Loucy (cell line): Measurements from ENCODE around the gene YTHDC2.

Experiments used
- H2AFZ ChIP-seq: fragments of 200-600 bp; sonication (generic); 2 replicates; pipeline ENCODE4 v1.6.0; 2016; ENCODE audit warnings: antibody characterized with exemption, mild to moderate bottlenecking, low read length, moderate library complexity
- H3F3A ChIP-seq: fragments of 200-600 bp; 2 replicates; pipeline ENCODE4 v1.6.0; 2016; ENCODE audit warnings: antibody characterized with exemption, low read depth, mild to moderate bottlenecking
- H3K27me3 ChIP-seq: fragments of 200-600 bp; sonication (generic); 2 replicates; pipeline ENCODE4 v1.6.1; 2014; ENCODE audit warnings: low read length, mild to moderate bottlenecking; ENCODE audit not compliant: insufficient read depth, poor library complexity, severe bottlenecking
- H3K36me3 ChIP-seq: fragments of 200-600 bp; sonication (generic); 2 replicates; pipeline ENCODE4 v1.6.1; 2016; ENCODE audit warnings: low read length; ENCODE audit not compliant: insufficient read depth
- H3K4me1 ChIP-seq: fragments of 200-600 bp; sonication (generic); 2 replicates; pipeline ENCODE4 v1.5.1; 2014; ENCODE audit warnings: low read length, mild to moderate bottlenecking; ENCODE audit not compliant: insufficient read depth, poor library complexity, severe bottlenecking
- H3K4me2 ChIP-seq: fragments of 200-600 bp; sonication (generic); 2 replicates; pipeline ENCODE4 v1.6.0; 2014; ENCODE audit warnings: antibody characterized with exemption, low read length, low read depth, mild to moderate bottlenecking; ENCODE audit not compliant: poor library complexity, severe bottlenecking
- H3K4me3 ChIP-seq: fragments of 200-600 bp; sonication (generic); 2 replicates; pipeline ENCODE4 v1.5.1; 2014; ENCODE audit warnings: low read length, mild to moderate bottlenecking, mixed read lengths; ENCODE audit not compliant: poor library complexity, severe bottlenecking
- H3K79me2 ChIP-seq: fragments of 200-600 bp; sonication (generic); 2 replicates; pipeline ENCODE4 v1.6.1; 2014; ENCODE audit warnings: low read length; ENCODE audit not compliant: insufficient read depth
- H3K9ac ChIP-seq: fragments of 200-600 bp; sonication (generic); 2 replicates; pipeline ENCODE4 v1.6.0; 2014; ENCODE audit warnings: mild to moderate bottlenecking, low read depth, low read length, moderate library complexity; ENCODE audit not compliant: poor library complexity, severe bottlenecking
- H3K9me2 ChIP-seq: fragments of 200-600 bp; sonication (generic); replicated peaks from 2 replicates; pipeline ENCODE4 v1.6.1; 2016; ENCODE audit warnings: low read depth, low read length, mixed read lengths
- H3K9me3 ChIP-seq: fragments of 200-600 bp; sonication (generic); 2 replicates; pipeline ENCODE4 v1.6.1; 2014; ENCODE audit warnings: mild to moderate bottlenecking, antibody characterized with exemption, low read length, low read depth; ENCODE audit not compliant: insufficient read depth
- H4K20me1 ChIP-seq: fragments of 200-600 bp; sonication (generic); 2 replicates; pipeline ENCODE4 v1.6.0; 2014; ENCODE audit warnings: antibody characterized with exemption, low read length, mild to moderate bottlenecking; ENCODE audit not compliant: insufficient read depth, poor library complexity, severe bottlenecking
- CTCF ChIP-seq: fragments of 200-600 bp; sonication (generic); conservative IDR thresholded peaks from 2 replicates; pipeline ENCODE4 v1.5.1; 2014; ENCODE audit warnings: mild to moderate bottlenecking, antibody characterized with exemption, low read length
- EZH2phosphoT487 ChIP-seq: fragments of 200-600 bp; IDR thresholded peaks from 2 replicates; pipeline ENCODE4 v1.6.1; 2018; ENCODE audit warnings: antibody characterized with exemption, mild to moderate bottlenecking, moderate library complexity, borderline replicate concordance

The YTHDC2 gene

GRCh38 chr5:113491022-113491421 is 22.5 kb upstream of the YTHDC2 start:
- Histone ChIP-seq H3K9me3 (peaks cover 7% of the 10 kb centered on the region; the same call in 1 of the 2 replicates), H2AFZ (no peak overlapping the region), H3K27me3 (peaks cover 68% of the 10 kb centered on the region), H3K36me3 (no peaks in the 10 kb centered on the region), H3K9me2 (no peaks in the 10 kb centered on the region), H3K4me1 (no peaks in the 10 kb centered on the region), H4K20me1 (no peaks in the 10 kb centered on the region), H3K9ac (no peak overlapping the region), H3F3A (no peaks in the 10 kb centered on the region), H3K4me3 (no peak overlapping the region), H3K4me2 (no peak overlapping the region), H3K79me2 (no peaks in the 10 kb centered on the region)
- TF ChIP-seq CTCF = no peak
- TF ChIP-seq EZH2phosphoT487 = no peak

DNA sequence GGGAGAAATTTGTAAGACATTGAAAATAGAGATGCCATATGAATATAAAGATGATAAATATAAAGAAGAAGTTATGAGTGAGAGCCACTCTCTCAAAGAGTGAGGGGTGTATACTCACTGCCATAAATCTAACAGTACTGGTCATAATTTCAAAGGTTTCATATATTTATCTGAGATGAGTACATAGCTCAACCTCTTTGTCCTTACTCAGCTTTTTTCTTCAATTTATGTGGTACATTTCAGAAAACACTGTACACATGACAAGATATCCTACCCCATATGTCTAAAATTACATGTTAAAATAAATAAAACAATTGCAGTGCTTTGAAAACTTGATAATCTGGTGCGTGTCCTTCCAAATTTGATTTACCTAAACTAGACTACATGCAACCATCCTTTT is 20.0 kb upstream of the YTHDC2 start:
- Histone ChIP-seq H4K20me1 (no peaks in the 10 kb centered on the region), H3K4me3 (no peak overlapping the region), H3F3A (no peaks in the 10 kb centered on the region), H3K4me1 (no peaks in the 10 kb centered on the region), H3K4me2 (no peak overlapping the region), H3K27me3 (peaks cover 63% of the 10 kb centered on the region), H3K9me2 (no peaks in the 10 kb centered on the region), H3K9me3 (peaks cover 7% of the 10 kb centered on the region; the same call in 1 of the 2 replicates), H2AFZ (no peak overlapping the region), H3K36me3 (no peaks in the 10 kb centered on the region), H3K9ac (no peak overlapping the region), H3K79me2 (no peaks in the 10 kb centered on the region)
- no peak for TF ChIP-seq CTCF
- TF ChIP-seq EZH2phosphoT487 = no peak

GRCh38 chr5:113495422-113495841 is 18.1 kb upstream of the YTHDC2 start:
- Histone ChIP-seq H3K9ac (no peak overlapping the region), H3K4me3 (no peak overlapping the region), H3K9me3 (peaks cover 3% of the 10 kb centered on the region; the same call in 1 of the 2 replicates), H3F3A (no peaks in the 10 kb centered on the region), H3K4me2 (no peak overlapping the region), H3K9me2 (no peaks in the 10 kb centered on the region), H3K4me1 (no peaks in the 10 kb centered on the region), H3K79me2 (no peaks in the 10 kb centered on the region), H3K27me3 (peaks cover 70% of the 10 kb centered on the region), H3K36me3 (no peaks in the 10 kb centered on the region), H2AFZ (no peak overlapping the region), H4K20me1 (no peaks in the 10 kb centered on the region)
- TF ChIP-seq EZH2phosphoT487 (no peak), CTCF (no peak)
